Right lobe of liver (tissue), 4 donors: ENCODE results near the gene FRZB.

Experiments
- POLR2A ChIP-seq: fragments of 450-650 bp; IDR thresholded peaks from one replicate; pipeline ENCODE4 v1.6.1; 2017; ENCODE audit warnings: antibody characterized with exemption, mild to moderate bottlenecking
- TF ChIP-seq, protein P1 (sequence below), 4 donors: fragments of 200-600 bp in 3 of 4; fragments of 450-650 bp in 1 of 4; IDR thresholded peaks; one replicate each; pipeline versions ENCODE4 v1.5.1 to v1.8.0; 2016 to 2022; ENCODE audit warnings: antibody characterized with exemption in 4 of 4, mild to moderate bottlenecking in 2 of 4
- donor health status: DM: no; HTN: no; CAD: no.
- donor health status: DM: no; HTN: no; CAD: no.
- donor health status: DM: no; HTN: yes; CAD: no.

DNA sequence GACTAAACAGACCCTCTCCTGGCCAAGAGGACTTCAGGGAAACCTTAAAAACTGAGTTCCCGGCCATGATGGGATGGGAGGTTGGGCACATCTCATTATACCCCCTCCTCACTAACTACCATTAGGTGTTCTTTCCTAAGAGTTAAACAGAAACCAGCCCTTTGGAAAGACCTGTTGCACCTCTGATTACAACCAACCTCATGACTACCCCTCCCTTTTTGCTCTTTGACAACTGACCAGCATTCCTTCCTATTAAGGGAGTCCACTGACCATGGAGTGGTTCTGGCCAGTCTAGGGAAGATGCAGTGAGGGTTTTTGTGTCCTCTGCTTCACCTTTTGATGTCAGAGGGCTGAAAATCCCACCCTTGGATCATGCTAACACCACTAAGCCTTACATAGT lies 44.5 kb upstream of the FRZB start:
- TF ChIP-seq, protein P1, sequence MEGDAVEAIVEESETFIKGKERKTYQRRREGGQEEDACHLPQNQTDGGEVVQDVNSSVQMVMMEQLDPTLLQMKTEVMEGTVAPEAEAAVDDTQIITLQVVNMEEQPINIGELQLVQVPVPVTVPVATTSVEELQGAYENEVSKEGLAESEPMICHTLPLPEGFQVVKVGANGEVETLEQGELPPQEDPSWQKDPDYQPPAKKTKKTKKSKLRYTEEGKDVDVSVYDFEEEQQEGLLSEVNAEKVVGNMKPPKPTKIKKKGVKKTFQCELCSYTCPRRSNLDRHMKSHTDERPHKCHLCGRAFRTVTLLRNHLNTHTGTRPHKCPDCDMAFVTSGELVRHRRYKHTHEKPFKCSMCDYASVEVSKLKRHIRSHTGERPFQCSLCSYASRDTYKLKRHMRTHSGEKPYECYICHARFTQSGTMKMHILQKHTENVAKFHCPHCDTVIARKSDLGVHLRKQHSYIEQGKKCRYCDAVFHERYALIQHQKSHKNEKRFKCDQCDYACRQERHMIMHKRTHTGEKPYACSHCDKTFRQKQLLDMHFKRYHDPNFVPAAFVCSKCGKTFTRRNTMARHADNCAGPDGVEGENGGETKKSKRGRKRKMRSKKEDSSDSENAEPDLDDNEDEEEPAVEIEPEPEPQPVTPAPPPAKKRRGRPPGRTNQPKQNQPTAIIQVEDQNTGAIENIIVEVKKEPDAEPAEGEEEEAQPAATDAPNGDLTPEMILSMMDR (IDR thresholded peaks at IDR 0.05): no peak
- no peak for TF ChIP-seq POLR2A
